IMR-90 (cell line): ENCODE measurements around the gene DCTN2.

Experiments used
- CTCF ChIP-seq: conservative IDR thresholded peaks from 2 replicates; pipeline ENCODE4 v1.5.1; 2012; ENCODE audit warnings: mild to moderate bottlenecking, low read depth, low read length, improper control_type of control experiment
- ELK1 ChIP-seq: fragments of 150-350 bp; IDR thresholded peaks from 2 replicates; pipeline ENCODE4 v1.6.1; 2016; ENCODE audit warnings: low read depth, mild to moderate bottlenecking, low read length, moderate library complexity, borderline replicate concordance
- MAFK ChIP-seq: IDR thresholded peaks from 2 replicates; pipeline ENCODE4 v1.6.1; 2012; ENCODE audit warnings: low read depth, low read length, improper control_type of control experiment
- NFE2L2 ChIP-seq: fragments of 150-350 bp; IDR thresholded peaks from 2 replicates; pipeline ENCODE4 v1.6.1; 2016; ENCODE audit warnings: low read depth, mild to moderate bottlenecking, low read length
- POLR2A ChIP-seq: IDR thresholded peaks from 2 replicates; pipeline ENCODE4 v1.6.1; 2012; ENCODE audit warnings: mild to moderate bottlenecking, low read depth, low read length
- SMC3 ChIP-seq: fragments of 150-350 bp; IDR thresholded peaks from 2 replicates; pipeline ENCODE4 v1.6.1; 2016; ENCODE audit warnings: low read depth, mild to moderate bottlenecking, antibody characterized with exemption, low read length, moderate library complexity

GRCh38 chr12:57523706-57524614 lies 23.0 kb downstream of the DCTN2 start:
- TF ChIP-seq CTCF (no peak), POLR2A (no peak), ELK1 (no peak), MAFK (no peak), SMC3 (no peak), NFE2L2 (no peak)
